HG02970 (cell line): ENCODE results near the gene CPA5.
"Not testable (repeated sequence)": the region's sequence is repeated elsewhere in the genome, so short reads cannot be mapped to it uniquely, and the experiment has no call there.

Source experiments
- ATAC-seq: cut with Tn5 transposase; IDR thresholded peaks from one replicate; pipeline ENCODE4 v1.9.1; 2021; ENCODE audit warnings: mild to moderate bottlenecking, moderate library complexity, moderate number of reproducible peaks; ENCODE audit not compliant: unreplicated experiment, low FRiP score

CPA5 gene

GRCh38 chr7:130374507-130374906 is 29.9 kb downstream of the CPA5 start:
- ATAC-seq, result no peak

GRCh38 chr7:130376461-130376860 is 31.8 kb downstream of the CPA5 start:
- not testable (repeated sequence) for ATAC-seq

- no peak for ATAC-seq
Measured at GRCh38 chr7:130377178-130377577, 32.6 kb downstream of the CPA5 start.

GRCh38 chr7:130379019-130379418 is 34.4 kb downstream of the CPA5 start:
- no peak for ATAC-seq

- ATAC-seq, result no peak
Measured at GRCh38 chr7:130379532-130379920, 34.9 kb downstream of the CPA5 start.

GRCh38 chr7:130379921-130380860 is 35.6 kb downstream of the CPA5 start, which contains the start of gene CPA1:
Gene CPA1, plus strand, starts transcription at chr7:130380494. Its CDS starts 27 bp downstream, at chr7:130380521.
- no peak for ATAC-seq

- ATAC-seq, result no peak
Measured at GRCh38 chr7:130380861-130381455, 36.3 kb downstream of the CPA5 start.

- ATAC-seq, result no peak
Measured at GRCh38 chr7:130381468-130382312, 37.1 kb downstream of the CPA5 start.

GRCh38 chr7:130383187-130383980 is 38.8 kb downstream of the CPA5 start:
- no peak for ATAC-seq

- no peak for ATAC-seq
Measured at GRCh38 chr7:130384371-130384801, 39.8 kb downstream of the CPA5 start.

- no peak for ATAC-seq
Measured at GRCh38 chr7:130384841-130385599, 40.4 kb downstream of the CPA5 start.

GRCh38 chr7:130385600-130386066 is 41.0 kb downstream of the CPA5 start:
- ATAC-seq, result no peak

GRCh38 chr7:130386876-130387275 is 42.3 kb downstream of the CPA5 start:
- ATAC-seq, result no peak

GRCh38 chr7:130387306-130387627 is 42.7 kb downstream of the CPA5 start:
- no peak for ATAC-seq

- no peak for ATAC-seq
Measured at GRCh38 chr7:130387628-130388403, 43.2 kb downstream of the CPA5 start.

- no peak for ATAC-seq
Measured at GRCh38 chr7:130388671-130389070, 44.1 kb downstream of the CPA5 start.

- no peak for ATAC-seq
Measured at GRCh38 chr7:130390486-130390885, 45.9 kb downstream of the CPA5 start.

- no peak for ATAC-seq
Measured at GRCh38 chr7:130393101-130393561, 48.5 kb downstream of the CPA5 start.
